Small intestine (tissue), 7 donors: ENCODE results near the gene MAPK14. TPM values are rescaled to one million over a fixed set of nuclear protein-coding genes. Genes with fewer than 3 reads are reported as not detected.
"Not testable (repeated sequence)": the region's sequence is repeated elsewhere in the genome, so short reads cannot be mapped to it uniquely, and the experiment has no call there.

Experiments used
- DNase-seq, 2 donors: peaks; one replicate each; pipeline versions ENCODE4 v3.0.0 to v3.0.0-alpha.2; 2013
- FAIRE-seq: peaks from 2 replicates; lab custom pipeline; 2012; peaks lifted over from hg19 to GRCh38; lab: Jason Lieb, UNC
- H3K27ac ChIP-seq, 3 donors: one replicate each; pipeline ENCODE4 v1.5.1; 2013; ENCODE audit warnings: low read length in 2 of 3, mild to moderate bottlenecking in 2 of 3, control low read depth in 1 of 3, inconsistent platforms in 1 of 3, low read depth in 1 of 3, moderate library complexity in 1 of 3
- H3K27me3 ChIP-seq, 3 donors: one replicate each; pipeline ENCODE4 v1.6.1; 2013; ENCODE audit warnings: low read length in 3 of 3, inconsistent platforms in 1 of 3; ENCODE audit not compliant: control insufficient read depth in 3 of 3, insufficient read depth in 3 of 3
- H3K36me3 ChIP-seq, 3 donors: one replicate each; pipeline ENCODE4 v1.6.1; 2013; ENCODE audit warnings: low read length in 3 of 3, inconsistent platforms in 1 of 3, low read depth in 1 of 3, mild to moderate bottlenecking in 1 of 3, moderate library complexity in 1 of 3; ENCODE audit not compliant: control insufficient read depth in 3 of 3, insufficient read depth in 2 of 3
- H3K4me1 ChIP-seq, 3 donors: one replicate each; pipeline ENCODE4 v1.6.1; 2013; ENCODE audit warnings: low read length in 2 of 3, inconsistent platforms in 1 of 3, low read depth in 1 of 3, mild to moderate bottlenecking in 1 of 3, moderate library complexity in 1 of 3; ENCODE audit not compliant: control insufficient read depth in 3 of 3, insufficient read depth in 2 of 3
- H3K4me3 ChIP-seq, 3 donors: one replicate each; pipeline ENCODE4 v1.5.1; 2013; ENCODE audit warnings: low read length in 3 of 3, control low read depth in 1 of 3, inconsistent platforms in 1 of 3, low read depth in 1 of 3, mild to moderate bottlenecking in 1 of 3, moderate library complexity in 1 of 3
- H3K9me3 ChIP-seq, 2 donors: one replicate each; pipeline ENCODE4 v1.6.1; 2013; ENCODE audit warnings: low read depth in 1 of 2, low read length in 1 of 2; ENCODE audit not compliant: control insufficient read depth in 2 of 2, insufficient read depth in 1 of 2
- WGBS, 3 donors: extraction: QIAGEN DNeasy Blood & Tissue Kit; methylation state at CpG; one replicate each; pipeline ENCODE4 v1.1.7; 2013; 5-methylcytosine and 5-hydroxymethylcytosine counted together
- polyA plus RNA-seq, 4 donors: library from polyadenylated mRNA; stranded (reverse) in 3 of 4; unstranded in 1 of 4; fragments of 200-250 nt in 3 of 4; fragments of 120-200 nt in 1 of 4; gene quantifications; one replicate each; pipeline versions ENCODE4 v1.2.1 to v1.2.3, GENCODE V29; 2013
- donor health status: healthy with polysubstance abuse.
- donor health status: control.
- donor health status: control.
- donor health status: Bipolar disorder and iron deficiency.
- donor health status: healthy.

The MAPK14 gene
- polyA plus RNA-seq, 4 donors: 22.4 to 72.3 (median 32.2) TPM

- Histone ChIP-seq H3K9me3 (no peaks in the 10 kb centered on the region), H3K4me3 (peak overlapping the region; percentile 83 to 100 (median 97)), H3K4me1 (peaks cover 2 to 9% (median 8%) of the 10 kb centered on the region in 3 donors), H3K27me3 (peaks cover 0 to 12% (median 0%) of the 10 kb centered on the region in 3 donors), H3K27ac (peak overlapping the region; percentile 86 to 98 (median 96)), H3K36me3 (peaks cover 0 to 12% (median 0%) of the 10 kb centered on the region in 3 donors)
- FAIRE-seq: no peak
- 0 to 1% (median 1%) methylated on average over 13 of the region's 13 CpGs for WGBS, 3 donors
- peak; percentile 71 to 75 for DNase-seq
Measured at GRCh38 chr6:36028877-36029324, 1.3 kb downstream of the MAPK14 start.

DNA sequence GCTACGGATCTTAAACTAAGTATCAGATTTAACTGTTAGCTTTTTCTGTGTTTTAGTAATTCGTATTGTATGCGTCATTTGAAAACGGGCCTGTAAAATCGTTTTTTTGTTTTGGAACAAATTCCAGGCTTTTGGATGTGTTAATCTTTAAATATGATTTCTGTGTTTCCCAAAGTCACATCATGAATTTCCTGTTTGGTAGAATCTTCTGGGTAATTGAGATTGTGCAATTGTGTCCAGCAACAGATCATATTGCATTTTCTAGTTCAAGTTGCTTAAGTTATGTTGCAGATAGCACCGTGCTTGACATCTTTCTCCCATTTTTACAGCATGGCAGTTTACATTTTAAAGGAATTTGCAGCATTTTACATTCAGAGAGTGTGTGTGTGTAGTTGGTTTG is 1.9 kb downstream of the MAPK14 start:
- H3K4me3 ChIP-seq: peak overlapping the region in 2 of 3 donors; percentile 83 to 100
- H3K36me3 ChIP-seq: peaks cover 0 to 12% (median 0%) of the 10 kb centered on the region in 3 donors
- H3K9me3 ChIP-seq: no peaks in the 10 kb centered on the region
- peak overlapping the region in 1 of 3 donors; percentile 98 for H3K27ac ChIP-seq
- peak; percentile 36 to 63 for DNase-seq
- H3K4me1 ChIP-seq: peaks cover 2 to 11% (median 8%) of the 10 kb centered on the region in 3 donors
- 1 to 4% (median 4%) methylated on average over 6 of the region's 6 CpGs for WGBS, 3 donors
- FAIRE-seq: no peak
- H3K27me3 ChIP-seq: peaks cover 0 to 7% (median 0%) of the 10 kb centered on the region in 3 donors

- WGBS, 3 donors: 64 to 88% (median 78%) methylated on average over 1 of the region's 1 CpG
- peak overlapping the region in 1 of 3 donors; percentile 11 for H3K27ac ChIP-seq
- H3K27me3 ChIP-seq: no peaks in the 10 kb centered on the region
- FAIRE-seq (no peak), DNase-seq (no peak)
- no peak overlapping the region for H3K4me3 ChIP-seq
- H3K36me3 ChIP-seq: peaks cover 0 to 15% (median 0%) of the 10 kb centered on the region in 3 donors
- H3K4me1 ChIP-seq: peaks cover 2 to 15% (median 13%) of the 10 kb centered on the region in 3 donors
- no peaks in the 10 kb centered on the region for H3K9me3 ChIP-seq
Measured at GRCh38 chr6:36032261-36032660, 4.7 kb downstream of the MAPK14 start.

GRCh38 chr6:36033144-36033543 is 5.5 kb downstream of the MAPK14 start:
- WGBS, 3 donors: 93 to 95% (median 94%) methylated on average over 10 of the region's 10 CpGs

DNA sequence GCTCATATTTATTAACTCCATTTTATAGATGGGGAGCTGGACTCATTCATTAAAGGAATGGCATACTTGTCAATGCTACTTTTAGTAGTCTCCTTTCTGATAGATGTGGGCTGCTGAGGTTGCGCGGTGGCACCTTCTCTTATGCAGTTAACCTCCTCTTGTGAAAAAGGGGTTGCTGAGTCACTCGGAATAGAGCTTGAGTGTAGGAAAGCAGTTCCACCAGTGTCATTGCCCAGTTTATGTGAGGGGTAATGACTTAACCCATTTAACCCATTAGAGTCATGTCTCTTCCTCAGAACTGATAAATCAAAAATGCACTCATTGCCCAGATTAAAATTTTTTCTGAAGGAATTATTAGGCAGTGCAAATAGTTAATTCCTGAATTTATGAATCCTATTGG is 6.3 kb downstream of the MAPK14 start:
- no peaks in the 10 kb centered on the region for H3K9me3 ChIP-seq
- H3K27ac ChIP-seq: no peak overlapping the region
- H3K36me3 ChIP-seq: peaks cover 0 to 15% (median 0%) of the 10 kb centered on the region in 3 donors
- FAIRE-seq: no peak
- no peak for DNase-seq
- 71 to 81% (median 79%) methylated on average over 3 of the region's 3 CpGs for WGBS, 3 donors
- H3K4me1 ChIP-seq: peaks cover 9 to 21% (median 20%) of the 10 kb centered on the region in 3 donors
- H3K27me3 ChIP-seq: no peaks in the 10 kb centered on the region
- no peak overlapping the region for H3K4me3 ChIP-seq

More at GRCh38 chr6:36033144-36033543, 5.5 kb downstream of the MAPK14 start:
- Histone ChIP-seq H3K36me3 (peaks cover 0 to 15% (median 0%) of the 10 kb centered on the region in 3 donors), H3K4me1 (peaks cover 5 to 17% (median 15%) of the 10 kb centered on the region in 3 donors)
- not testable (repeated sequence) for H3K27ac ChIP-seq, H3K4me3 ChIP-seq, H3K27me3 ChIP-seq, DNase-seq, H3K9me3 ChIP-seq, FAIRE-seq

- no peak for DNase-seq
- H3K27ac ChIP-seq: no peak overlapping the region
- no peaks in the 10 kb centered on the region for H3K27me3 ChIP-seq
- WGBS, 3 donors: 61 to 81% (median 75%) methylated on average over 3 of the region's 3 CpGs
- no peak for FAIRE-seq
- H3K36me3 ChIP-seq: peaks cover 0 to 15% (median 0%) of the 10 kb centered on the region in 3 donors
- peaks cover 9 to 25% (median 21%) of the 10 kb centered on the region in 3 donors for H3K4me1 ChIP-seq
- no peaks in the 10 kb centered on the region for H3K9me3 ChIP-seq
- H3K4me3 ChIP-seq: no peak overlapping the region
Measured at GRCh38 chr6:36034441-36034840, 6.8 kb downstream of the MAPK14 start.

- peaks cover 0 to 14% (median 0%) of the 10 kb centered on the region in 3 donors for H3K36me3 ChIP-seq
- WGBS, 3 donors: 13 to 45% (median 27%) methylated on average over 4 of the region's 4 CpGs
- DNase-seq (peak in 1 of 2 donors; percentile 27), FAIRE-seq (no peak)
- H3K4me3 ChIP-seq: no peak overlapping the region
- H3K4me1 ChIP-seq: peaks cover 9 to 25% (median 21%) of the 10 kb centered on the region in 3 donors
- H3K9me3 ChIP-seq: no peaks in the 10 kb centered on the region
- no peak overlapping the region for H3K27ac ChIP-seq
- no peaks in the 10 kb centered on the region for H3K27me3 ChIP-seq
Measured at GRCh38 chr6:36035225-36035624, 7.6 kb downstream of the MAPK14 start.

GRCh38 chr6:36038120-36038876 is 10.7 kb downstream of the MAPK14 start:
- 46 to 79% (median 64%) methylated on average over 4 of the region's 4 CpGs for WGBS, 3 donors
- FAIRE-seq (no peak), DNase-seq (no peak)
- Histone ChIP-seq H3K36me3 (peaks cover 0 to 8% (median 0%) of the 10 kb centered on the region in 3 donors), H3K27ac (no peak overlapping the region), H3K4me1 (peaks cover 9 to 21% (median 18%) of the 10 kb centered on the region in 3 donors), H3K4me3 (no peak overlapping the region), H3K27me3 (no peaks in the 10 kb centered on the region), H3K9me3 (no peaks in the 10 kb centered on the region)
